H1 (cell line): ENCODE data around the gene STRC.

Experiments
- CREB1 ChIP-seq: IDR thresholded peaks from 2 replicates; pipeline ENCODE4 v1.6.1; 2012; ENCODE audit warnings: inconsistent platforms
- GABPA ChIP-seq: IDR thresholded peaks from 2 replicates; pipeline ENCODE4 v1.6.1; 2011; ENCODE audit warnings: mild to moderate bottlenecking, low read length, moderate library complexity, borderline replicate concordance; ENCODE audit not compliant: insufficient read depth
- KDM1A ChIP-seq: fragments of 200-600, 300-600 bp; sonication (generic); IDR thresholded peaks from 2 replicates; pipeline ENCODE4 v1.7.1; 2016; ENCODE audit warnings: mild to moderate bottlenecking, low read length, borderline replicate concordance
- POLR2AphosphoS5 ChIP-seq: IDR thresholded peaks from 2 replicates; pipeline ENCODE4 v1.6.1; 2011; ENCODE audit warnings: low read depth, low read length
- TEAD4 ChIP-seq: IDR thresholded peaks from 2 replicates; pipeline ENCODE4 v1.6.1; 2012; ENCODE audit warnings: low read depth, low read length, inconsistent platforms, mixed read lengths
- TF ChIP-seq, protein P1 (sequence below), 3 experiments: IDR thresholded peaks; 1 replicate in 2 of 3; 2 replicates in 1 of 3; pipeline versions ENCODE4 v1.5.1 to v1.6.1; 2011; ENCODE audit warnings: low read length in 3 of 3, mild to moderate bottlenecking in 3 of 3, inconsistent platforms in 2 of 3, low read depth in 1 of 3, moderate library complexity in 1 of 3; ENCODE audit not compliant: insufficient read depth in 1 of 3; ENCODE audit errors: control extremely low read depth in 1 of 3

DNA sequence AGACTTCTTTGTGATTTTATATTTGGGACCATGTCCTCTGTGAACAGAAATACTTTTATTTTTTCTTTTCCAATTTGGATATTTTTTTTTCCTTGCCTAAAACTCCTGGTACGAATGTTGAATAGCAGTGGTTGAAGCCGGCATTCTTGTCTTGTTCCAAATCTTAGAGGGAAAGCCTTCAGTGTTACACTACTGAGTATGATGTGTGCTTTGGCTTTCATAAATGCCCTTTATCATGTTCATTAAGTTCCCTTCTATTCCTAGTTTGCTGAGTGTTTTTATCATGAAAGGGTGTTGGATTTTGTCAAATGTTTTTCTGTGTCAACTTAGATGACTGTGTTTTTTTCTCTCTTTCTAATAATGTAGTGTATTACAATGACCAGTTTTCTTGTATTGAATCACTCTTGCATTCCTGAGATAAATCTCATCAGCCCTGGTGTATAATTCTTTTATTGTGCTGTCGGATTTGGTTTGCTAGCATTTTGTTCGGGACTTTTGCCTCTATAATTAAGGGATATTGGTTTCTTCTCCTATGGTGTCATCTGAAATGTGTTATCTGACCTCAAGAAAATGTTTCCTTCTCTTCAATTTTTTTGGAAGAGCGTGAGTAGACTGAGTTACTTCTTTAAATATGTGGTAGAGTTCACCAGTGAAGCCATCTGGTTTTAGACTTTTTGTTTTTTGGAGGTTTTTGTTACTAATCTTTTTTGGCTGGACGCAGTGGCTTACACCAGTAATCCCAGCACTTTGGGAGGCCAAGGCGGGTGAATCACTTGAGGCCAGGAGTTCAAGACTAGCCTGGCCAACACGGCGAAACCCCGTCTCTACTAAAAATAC lies 67.9 kb downstream of the STRC start:
- TF ChIP-seq KDM1A (no peak), GABPA (no peak), TEAD4 (no peak), POLR2AphosphoS5 (no peak), CREB1 (no peak)
- TF ChIP-seq, protein P1, sequence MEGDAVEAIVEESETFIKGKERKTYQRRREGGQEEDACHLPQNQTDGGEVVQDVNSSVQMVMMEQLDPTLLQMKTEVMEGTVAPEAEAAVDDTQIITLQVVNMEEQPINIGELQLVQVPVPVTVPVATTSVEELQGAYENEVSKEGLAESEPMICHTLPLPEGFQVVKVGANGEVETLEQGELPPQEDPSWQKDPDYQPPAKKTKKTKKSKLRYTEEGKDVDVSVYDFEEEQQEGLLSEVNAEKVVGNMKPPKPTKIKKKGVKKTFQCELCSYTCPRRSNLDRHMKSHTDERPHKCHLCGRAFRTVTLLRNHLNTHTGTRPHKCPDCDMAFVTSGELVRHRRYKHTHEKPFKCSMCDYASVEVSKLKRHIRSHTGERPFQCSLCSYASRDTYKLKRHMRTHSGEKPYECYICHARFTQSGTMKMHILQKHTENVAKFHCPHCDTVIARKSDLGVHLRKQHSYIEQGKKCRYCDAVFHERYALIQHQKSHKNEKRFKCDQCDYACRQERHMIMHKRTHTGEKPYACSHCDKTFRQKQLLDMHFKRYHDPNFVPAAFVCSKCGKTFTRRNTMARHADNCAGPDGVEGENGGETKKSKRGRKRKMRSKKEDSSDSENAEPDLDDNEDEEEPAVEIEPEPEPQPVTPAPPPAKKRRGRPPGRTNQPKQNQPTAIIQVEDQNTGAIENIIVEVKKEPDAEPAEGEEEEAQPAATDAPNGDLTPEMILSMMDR (IDR thresholded peaks at IDR 0.05; ENCODE audit: control extremely low read depth in 1 of 3, insufficient read depth in 1 of 3, low read depth in 1 of 3, low read length in 3 of 3), result no peak
